Right lobe of liver (tissue), 6 donors: Measurements from ENCODE around the gene KRT81. TPM values are rescaled to one million over a fixed set of nuclear protein-coding genes. Genes with fewer than 3 reads are reported as not detected.
A peak's percentile ranks its signal among the peaks of the same experiment; 100 is the strongest.
"Not testable (repeated sequence)": the region's sequence is repeated elsewhere in the genome, so short reads cannot be mapped to it uniquely, and the experiment has no call there.

ENCODE experiments used
- ATAC-seq, 4 donors: fragments of 200-7000 bp; cut with Tn5 transposase; one replicate each; pipeline ENCODE4 v1.9.1; 2020; ENCODE audit warnings: mild to moderate bottlenecking in 4 of 4, moderate library complexity in 4 of 4
- DNase-seq, 3 donors: peaks; one replicate each; pipeline ENCODE4 v3.0.0-alpha.2; 2020
- H3K27ac ChIP-seq, 3 donors: fragments of 200-600 bp; one replicate each; pipeline ENCODE4 v1.8.0; 2022
- H3K27me3 ChIP-seq, 2 donors: fragments of 200-600 bp; one replicate each; pipeline ENCODE4 v1.8.0; 2022
- H3K36me3 ChIP-seq, 4 donors: fragments of 200-600 bp; sonication (generic) in 1 of 4; one replicate each; pipeline versions ENCODE4 v1.5.1 to v1.8.0; 2017 to 2022; ENCODE audit warnings: control low read depth in 1 of 4
- H3K4me1 ChIP-seq, 4 donors: fragments of 200-600 bp; sonication (generic) in 1 of 4; one replicate each; pipeline versions ENCODE4 v1.5.1 to v1.8.0; 2017 to 2022; ENCODE audit warnings: control low read depth in 1 of 4
- H3K4me3 ChIP-seq, 3 donors: fragments of 200-600 bp; one replicate each; pipeline ENCODE4 v1.8.0; 2022
- H3K9me3 ChIP-seq, 4 donors: fragments of 200-600 bp; sonication (generic) in 1 of 4; one replicate each; pipeline versions ENCODE4 v1.5.1 to v1.8.0; 2017 to 2022; ENCODE audit warnings: control low read depth in 1 of 4
- CTCF ChIP-seq, 4 donors: fragments of 200-600 bp in 3 of 4; fragments of 450-650 bp in 1 of 4; IDR thresholded peaks; one replicate each; pipeline versions ENCODE4 v1.5.1 to v1.8.0; 2016 to 2022; ENCODE audit warnings: antibody characterized with exemption in 4 of 4, mild to moderate bottlenecking in 2 of 4
- POLR2A ChIP-seq: fragments of 450-650 bp; IDR thresholded peaks from one replicate; pipeline ENCODE4 v1.6.1; 2017; ENCODE audit warnings: antibody characterized with exemption, mild to moderate bottlenecking
- WGBS: methylation state at CpG from one replicate; pipeline ENCODE4 v1.1.6; 2018; ENCODE audit warnings: low coverage, low lambda C conversion rate; ENCODE audit not compliant: insufficient coverage; ENCODE audit errors: missing lambda C conversion rate; 5-methylcytosine and 5-hydroxymethylcytosine counted together
- intact Hi-C, 2 donors: fragments of 100-400 bp; cut with DNase I; formaldehyde crosslinking; loops; one replicate each; pipeline versions ENCODE4 v1.11.2 to v1.14.1; 2022
- total RNA-seq, 6 experiments: library from RNA; depleted of rRNA in 2 of 6; stranded (reverse); fragments of >200 nt in 2 of 6; fragmentation: NEBNext Ultra II Directional in 3 of 6; extraction: Animal tissue kit (Norgen Biotek cat#: 25700) in 3 of 6; gene quantifications; one replicate each; pipeline versions ENCODE4 v1.1.0 to v1.2.4, GENCODE V29; 2016 to 2023
- donor health status: DM: no; HTN: yes; CAD: no.
- donor health status: DM: no; HTN: no; CAD: no.
- donor health status: DM: no; HTN: no; CAD: no.
- donor health status: DM: no; HTN: yes; CAD: no.
- donor health status: DM: no; HTN: yes; CAD: no.

Gene KRT81
- total RNA-seq, 6 experiments from 2014 or later: 0.13 TPM; not detected in 5

- ATAC-seq: no peak
These were observed 26.2 kb upstream of the KRT81 start for GRCh38 chr12:52317468-52318052.

DNA sequence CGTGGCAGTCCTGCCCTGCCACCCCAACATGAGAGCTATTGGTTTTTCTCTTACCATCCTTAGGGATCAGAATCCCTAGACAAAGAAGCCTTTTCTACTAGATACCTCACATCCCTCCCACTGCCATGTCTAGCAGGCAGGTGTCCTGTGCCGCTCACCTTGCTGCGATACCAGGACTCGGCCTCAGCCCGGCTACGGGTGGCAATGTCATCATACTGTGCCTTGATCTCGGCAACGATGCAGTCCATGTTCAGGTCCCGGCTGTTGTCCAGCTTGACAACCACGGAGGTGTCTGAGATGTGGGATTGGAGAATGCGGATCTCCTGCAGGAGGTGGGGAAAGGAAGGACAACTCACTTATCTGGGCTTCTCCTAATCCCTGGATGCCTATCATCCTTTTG, 25.4 kb upstream of the KRT81 start:
- intact Hi-C loops: no loop called here
- Histone ChIP-seq H3K9me3 (no peaks in the 10 kb centered on the region), H3K36me3 (no peaks in the 10 kb centered on the region), H3K27me3 (no peaks in the 10 kb centered on the region), H3K4me3 (no peak overlapping the region), H3K27ac (no peak overlapping the region), H3K4me1 (no peaks in the 10 kb centered on the region)
- 75% methylated on average over 10 of the region's 11 CpGs for WGBS
- ATAC-seq (no peak), DNase-seq (no peak)
- TF ChIP-seq POLR2A: no peak
- no peak for TF ChIP-seq CTCF (IDR thresholded peaks at IDR 0.05)

More at GRCh38 chr12:52317468-52318052, 26.2 kb upstream of the KRT81 start:
- intact Hi-C loops: no loop called here
- Histone ChIP-seq H3K27me3 (no peaks in the 10 kb centered on the region), H3K9me3 (no peaks in the 10 kb centered on the region), H3K36me3 (no peaks in the 10 kb centered on the region), H3K4me3 (no peak overlapping the region), H3K27ac (no peak overlapping the region), H3K4me1 (no peaks in the 10 kb centered on the region)
- DNase-seq: peak in 1 of 3 donors; percentile 33
- TF ChIP-seq POLR2A (no peak), CTCF (IDR thresholded peaks at IDR 0.05) (no peak)
- 76% methylated on average over 10 of the region's 12 CpGs for WGBS

- no peaks in the 10 kb centered on the region for H3K27me3 ChIP-seq
- WGBS: 71% methylated on average over 7 of the region's 9 CpGs
These were observed 25.0 kb upstream of the KRT81 start for GRCh38 chr12:52316290-52316689.

DNA sequence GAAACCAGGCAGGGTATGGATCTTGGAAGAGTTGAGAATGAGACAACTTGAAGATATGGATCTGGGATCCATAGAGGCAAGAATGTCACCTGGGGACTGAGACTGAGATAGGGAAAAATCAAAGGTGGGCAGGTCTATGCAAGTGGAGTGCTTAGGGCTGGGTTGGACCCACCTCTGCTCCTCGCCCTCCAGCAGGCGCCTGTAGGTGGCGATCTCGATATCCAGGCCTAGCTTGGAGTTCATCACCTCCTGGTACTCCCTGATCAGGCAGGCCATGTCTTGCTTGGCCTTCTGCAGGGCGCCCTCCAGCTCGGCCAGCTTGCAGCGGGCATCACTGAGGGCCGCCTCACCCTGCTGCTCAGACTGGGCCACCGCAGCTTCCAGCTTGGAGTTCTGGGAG, 24.4 kb upstream of the KRT81 start:
- ATAC-seq: peak in 1 of 4 donors; percentile 35
- H3K4me1 ChIP-seq, H3K36me3 ChIP-seq, H3K27me3 ChIP-seq, H3K4me3 ChIP-seq, H3K27ac ChIP-seq, intact Hi-C loops, DNase-seq, H3K9me3 ChIP-seq: not testable (repeated sequence)
- no CpG with 5 or more reads among the region's 9 CpGs for WGBS
- peak in 3 of 4 donors; percentile 11 to 42 (median 21) for TF ChIP-seq CTCF (IDR thresholded peaks at IDR 0.05)

More at GRCh38 chr12:52316290-52316689, 25.0 kb upstream of the KRT81 start:
- intact Hi-C loops: no loop called here
- H3K27ac ChIP-seq: no peak overlapping the region
- ATAC-seq: no peak
- H3K4me3 ChIP-seq: no peak overlapping the region
- H3K9me3 ChIP-seq: no peaks in the 10 kb centered on the region
- H3K36me3 ChIP-seq: no peaks in the 10 kb centered on the region
- H3K4me1 ChIP-seq: no peaks in the 10 kb centered on the region
- DNase-seq: no peak
- no peak for TF ChIP-seq CTCF (IDR thresholded peaks at IDR 0.05)

DNA sequence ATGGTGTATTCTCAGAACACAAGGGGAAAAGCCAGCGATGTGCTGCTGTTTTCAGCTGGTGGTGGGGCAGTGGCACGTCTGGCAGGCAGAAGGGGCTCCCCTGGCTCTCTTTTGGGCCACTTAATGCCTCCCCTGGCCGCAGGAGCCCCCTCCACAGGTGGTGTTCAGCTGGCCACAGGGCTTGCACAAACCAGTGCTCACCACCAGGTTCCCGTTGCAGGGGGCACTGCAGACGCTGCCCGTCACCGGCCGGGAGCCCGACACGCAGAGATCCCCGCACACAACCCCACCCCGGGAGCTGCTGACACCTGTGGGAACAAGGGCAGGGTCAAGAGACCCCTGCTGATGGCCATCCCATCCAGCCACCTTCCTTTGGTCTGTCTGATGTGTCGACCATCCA, 23.2 kb upstream of the KRT81 start:
- 50% methylated on average over 3 of the region's 13 CpGs for WGBS
- Histone ChIP-seq H3K4me3 (no peak overlapping the region), H3K36me3 (no peaks in the 10 kb centered on the region), H3K27me3 (no peaks in the 10 kb centered on the region), H3K9me3 (no peaks in the 10 kb centered on the region), H3K27ac (no peak overlapping the region), H3K4me1 (no peaks in the 10 kb centered on the region)
- TF ChIP-seq POLR2A (no peak), CTCF (IDR thresholded peaks at IDR 0.05) (no peak)
- intact Hi-C loops: no loop called here
- ATAC-seq: no peak
- DNase-seq: no peak
